Activated CD8-positive, alpha-beta T cell treated with anti-CD3 and anti-CD28 coated beads, Interleukin-2, amount 10 ng/mL, durations not matched to agents 7 days and 5 days (primary cell): ENCODE measurements around the gene HMGCL. TPM values are rescaled to one million over a fixed set of nuclear protein-coding genes. Genes with fewer than 3 reads are reported as not detected.

Experiments used
- ATAC-seq: fragments of 150-1000 bp; cut with Tn5 transposase; one replicate; pipeline ENCODE4 v1.10.0; 2021; ENCODE audit warnings: moderate library complexity
- CTCF ChIA-PET: fragments of 350-600 bp; sonication (Branson Sonifier 250); formaldehyde crosslinking; loops from one replicate; lab custom pipeline; 2021; ENCODE audit warnings: antibody characterized with exemption; lab: Charles Lee
- POLR2A ChIA-PET: fragments of 350-600 bp; sonication (Branson Sonifier 250); formaldehyde crosslinking; loops from one replicate; lab custom pipeline; 2021; ENCODE audit warnings: antibody characterized with exemption; lab: Charles Lee
- DNase-seq: peaks from one replicate; pipeline ENCODE4 v3.0.0-alpha.2; 2020
- H3K27ac Mint-ChIP-seq: one replicate; pipeline ENCODE4 v1.8.0; 2021; ENCODE audit warnings: mild to moderate bottlenecking, mixed read lengths
- H3K27me3 Mint-ChIP-seq: one replicate; pipeline ENCODE4 v1.8.0; 2021; ENCODE audit warnings: low read depth, mixed read lengths
- H3K36me3 Mint-ChIP-seq: one replicate; pipeline ENCODE4 v1.8.0; 2021; ENCODE audit warnings: low read depth, mixed read lengths
- H3K4me1 Mint-ChIP-seq: one replicate; pipeline ENCODE4 v1.8.0; 2021; ENCODE audit warnings: low read depth, mixed read lengths
- H3K4me3 Mint-ChIP-seq: one replicate; pipeline ENCODE4 v1.8.0; 2021; ENCODE audit warnings: mild to moderate bottlenecking, mixed read lengths
- H3K9me3 Mint-ChIP-seq: one replicate; pipeline ENCODE4 v1.8.0; 2022; ENCODE audit warnings: mixed read lengths; ENCODE audit not compliant: insufficient read depth
- total RNA-seq, 2 experiments: library from RNA; stranded (reverse); gene quantifications; one replicate each; pipeline ENCODE4 v1.2.3, GENCODE V29; 2021

HMGCL gene
- total RNA-seq, 2 experiments from 2014 or later: 24.9 to 27.1 TPM

DNA sequence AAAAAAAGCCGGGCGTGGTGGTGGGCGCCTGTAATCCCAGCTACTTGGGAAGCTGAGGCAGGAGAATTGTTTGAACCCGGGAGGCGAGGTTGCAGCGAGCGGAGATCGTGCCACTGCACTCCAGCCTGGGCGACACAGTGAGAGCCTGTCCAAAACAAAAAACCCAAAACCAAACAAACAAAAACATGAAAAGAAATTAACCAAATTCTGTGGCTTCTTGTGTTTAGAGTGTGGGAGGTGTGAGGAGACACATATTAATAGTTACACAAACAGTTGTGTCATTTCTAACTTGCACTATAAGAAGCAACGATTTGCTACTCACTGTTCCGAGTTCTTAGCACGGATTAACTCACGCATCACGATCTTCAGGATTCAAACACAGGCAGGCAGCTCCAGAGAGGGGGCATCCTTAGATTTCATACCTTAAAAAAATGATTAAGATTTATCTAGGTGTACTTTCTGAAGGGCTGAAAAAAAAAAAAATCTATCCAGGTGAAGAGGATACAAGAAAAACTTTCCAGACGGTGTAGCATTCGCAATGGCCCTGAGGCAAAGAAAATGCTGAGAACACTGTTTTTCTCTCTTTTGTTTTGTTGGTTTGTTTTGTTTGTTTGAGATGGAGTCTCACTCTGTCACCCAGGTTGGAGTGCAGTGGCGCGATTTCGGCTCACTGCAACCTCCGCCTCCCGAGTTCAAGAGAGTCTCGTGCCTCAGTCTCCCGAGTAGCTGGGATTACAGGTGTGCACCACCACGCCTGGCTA lies 713 bp upstream of the HMGCL start:
- ChIA-PET CTCF (interaction anchor here (0.6 to 7.0 kb wide), 7 partner anchors 10 to 339 kb away, joined by 3 to 86 read pairs (median 3); no protein-coding TSS in a partner anchor), POLR2A (interaction anchor here (0.6 to 1.3 kb wide), 14 partner anchors 12 to 525 kb away, joined by 3 to 7 read pairs (median 4); partner anchors contain the start of gene RPL11)
- peak; percentile 37 for ATAC-seq
- H3K4me3 Mint-ChIP-seq: peak overlapping the region; percentile 96
- no peaks in the 10 kb centered on the region for H3K27me3 Mint-ChIP-seq
- H3K4me1 Mint-ChIP-seq: peaks cover 21% of the 10 kb centered on the region
- peaks cover 5% of the 10 kb centered on the region for H3K36me3 Mint-ChIP-seq
- H3K27ac Mint-ChIP-seq: peak overlapping the region; percentile 93
- H3K9me3 Mint-ChIP-seq: no peaks in the 10 kb centered on the region
- no peak for DNase-seq

GRCh38 chr1:23824711-23825075 lies 536 bp downstream of the HMGCL start:
- CTCF ChIA-PET: interaction anchor here (1.0 to 7.0 kb wide), 10 partner anchors 8 to 92 kb away, joined by 3 to 86 read pairs (median 4); no protein-coding TSS in a partner anchor
- DNase-seq (no peak), ATAC-seq (no peak)
- POLR2A ChIA-PET: interaction anchor here (0.9 to 1.3 kb wide), 7 partner anchors 14 to 136 kb away, joined by 3 to 5 read pairs (median 3); partner anchors contain the start of gene RPL11
- H3K27me3 Mint-ChIP-seq: no peaks in the 10 kb centered on the region
- peaks cover 21% of the 10 kb centered on the region for H3K4me1 Mint-ChIP-seq
- H3K27ac Mint-ChIP-seq: peak overlapping the region; percentile 93
- H3K9me3 Mint-ChIP-seq: no peaks in the 10 kb centered on the region
- peaks cover 8% of the 10 kb centered on the region for H3K36me3 Mint-ChIP-seq
- peak overlapping the region; percentile 96 for H3K4me3 Mint-ChIP-seq

GRCh38 chr1:23823767-23824166 lies 1.5 kb downstream of the HMGCL start:
- H3K4me3 Mint-ChIP-seq: peak overlapping the region; percentile 96
- POLR2A ChIA-PET: no interaction called here
- ATAC-seq (no peak), DNase-seq (no peak)
- peaks cover 21% of the 10 kb centered on the region for H3K4me1 Mint-ChIP-seq
- no peaks in the 10 kb centered on the region for H3K9me3 Mint-ChIP-seq
- peaks cover 8% of the 10 kb centered on the region for H3K36me3 Mint-ChIP-seq
- no peaks in the 10 kb centered on the region for H3K27me3 Mint-ChIP-seq
- CTCF ChIA-PET: interaction anchor here (1.0 to 7.0 kb wide), 5 partner anchors 9 to 93 kb away, joined by 4 to 86 read pairs (median 6); no protein-coding TSS in a partner anchor
- no peak overlapping the region for H3K27ac Mint-ChIP-seq

DNA sequence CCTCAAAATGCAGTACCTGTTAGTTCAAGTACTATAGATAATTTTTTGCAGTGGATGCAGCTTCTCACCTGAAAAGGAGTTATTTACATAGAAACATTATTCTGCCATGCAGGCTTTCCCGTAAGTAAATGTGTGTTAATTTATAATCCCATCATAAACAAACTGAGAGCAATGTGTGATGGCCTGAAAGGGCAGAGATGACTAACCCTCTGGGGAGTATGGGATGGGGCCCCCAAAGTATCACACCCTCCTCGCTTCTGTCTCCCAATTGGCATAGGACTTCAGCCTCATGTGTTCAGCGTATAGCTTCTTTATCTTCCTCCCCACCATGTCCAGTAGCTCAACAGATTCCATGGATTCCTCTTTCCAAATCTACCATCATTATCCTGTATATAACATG lies 7.6 kb downstream of the HMGCL start:
- CTCF ChIA-PET: interaction anchor here (0.6 to 3.9 kb wide), 3 partner anchors 46 to 253 kb away, joined by 3 to 16 read pairs (median 3); no protein-coding TSS in a partner anchor
- ATAC-seq (no peak), DNase-seq (no peak)
- POLR2A ChIA-PET: interaction anchor here (0.8 to 2.4 kb wide), 2 partner anchors 16 to 99 kb away, joined by 4 to 6 read pairs; partner anchors contain the start of gene GALE
- Mint-ChIP-seq H3K4me3 (no peak overlapping the region), H3K4me1 (peaks cover 9% of the 10 kb centered on the region), H3K27ac (no peak overlapping the region), H3K9me3 (no peaks in the 10 kb centered on the region), H3K27me3 (no peaks in the 10 kb centered on the region), H3K36me3 (peaks cover 16% of the 10 kb centered on the region)

GRCh38 chr1:23816906-23817305 lies 8.3 kb downstream of the HMGCL start:
- ATAC-seq (no peak), DNase-seq (no peak)
- no peak overlapping the region for H3K4me3 Mint-ChIP-seq
- peaks cover 19% of the 10 kb centered on the region for H3K36me3 Mint-ChIP-seq
- ChIA-PET CTCF (interaction anchor here (3.9 kb wide), 1 partner anchor 100 kb away, joined by 16 read pairs; no protein-coding TSS in a partner anchor), POLR2A (interaction anchor here (0.8 to 2.4 kb wide), 2 partner anchors 16 to 100 kb away, joined by 4 to 6 read pairs; partner anchors contain the start of gene GALE)
- no peaks in the 10 kb centered on the region for H3K27me3 Mint-ChIP-seq
- no peaks in the 10 kb centered on the region for H3K9me3 Mint-ChIP-seq
- peaks cover 9% of the 10 kb centered on the region for H3K4me1 Mint-ChIP-seq
- no peak overlapping the region for H3K27ac Mint-ChIP-seq

DNA sequence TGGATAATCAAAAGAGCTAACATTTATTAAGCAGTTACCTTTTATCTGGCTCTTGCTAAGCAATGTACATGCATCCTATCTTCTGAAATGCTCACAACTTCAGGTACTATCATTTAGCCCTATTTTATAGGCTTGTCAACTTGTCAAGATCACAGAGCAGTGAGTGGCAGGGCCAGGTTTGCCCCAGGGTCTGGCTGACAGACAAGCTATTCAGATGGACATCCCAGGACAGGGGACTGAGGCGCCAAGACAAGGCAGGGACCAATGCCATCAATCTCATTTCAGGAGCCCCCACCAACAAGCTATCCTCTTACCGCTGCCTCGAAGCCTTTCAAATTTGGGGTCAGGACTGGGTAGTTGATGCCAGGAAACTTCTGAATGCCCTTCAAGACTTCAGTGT lies 8.9 kb downstream of the HMGCL start:
- H3K4me3 Mint-ChIP-seq: no peak overlapping the region
- H3K9me3 Mint-ChIP-seq: no peaks in the 10 kb centered on the region
- peaks cover 19% of the 10 kb centered on the region for H3K36me3 Mint-ChIP-seq
- H3K27ac Mint-ChIP-seq: no peak overlapping the region
- no peaks in the 10 kb centered on the region for H3K27me3 Mint-ChIP-seq
- peaks cover 9% of the 10 kb centered on the region for H3K4me1 Mint-ChIP-seq
- ChIA-PET POLR2A (interaction anchor here (2.4 kb wide), 1 partner anchor 15 kb away, joined by 6 read pairs; the partner anchor contains the start of gene GALE), CTCF (interaction anchor here (0.7 to 3.9 kb wide), 4 partner anchors 9 to 100 kb away, joined by 3 to 16 read pairs (median 3); partner anchors contain the start of gene HMGCL)
- ATAC-seq (no peak), DNase-seq (no peak)

GRCh38 chr1:23814016-23814415 lies 11.2 kb downstream of the HMGCL start:
- peaks cover 19% of the 10 kb centered on the region for H3K36me3 Mint-ChIP-seq
- no peaks in the 10 kb centered on the region for H3K9me3 Mint-ChIP-seq
- POLR2A ChIA-PET: no interaction called here
- H3K27me3 Mint-ChIP-seq: no peaks in the 10 kb centered on the region
- no peak overlapping the region for H3K4me3 Mint-ChIP-seq
- peaks cover 23% of the 10 kb centered on the region for H3K4me1 Mint-ChIP-seq
- CTCF ChIA-PET: interaction anchor here (0.8 to 1.1 kb wide), 2 partner anchors 8 to 102 kb away, joined by 3 to 4 read pairs; no protein-coding TSS in a partner anchor
- ATAC-seq: no peak
- no peak for DNase-seq
- H3K27ac Mint-ChIP-seq: no peak overlapping the region

GRCh38 chr1:23810818-23811540 lies 14.2 kb downstream of the HMGCL start:
- POLR2A ChIA-PET: interaction anchor here (0.9 to 1.3 kb wide), 5 partner anchors 10 to 102 kb away, joined by 3 to 5 read pairs (median 4); partner anchors contain the start of genes CNR2, GALE and HMGCL
- Mint-ChIP-seq H3K27me3 (no peaks in the 10 kb centered on the region), H3K4me1 (peaks cover 26% of the 10 kb centered on the region), H3K4me3 (no peak overlapping the region), H3K36me3 (peaks cover 6% of the 10 kb centered on the region), H3K9me3 (no peaks in the 10 kb centered on the region), H3K27ac (no peak overlapping the region)
- CTCF ChIA-PET: interaction anchor here (0.7 to 7.7 kb wide), 39 partner anchors 11 to 670 kb away, joined by 3 to 131 read pairs (median 5); partner anchors contain the start of genes CNR2, ELOA, FUCA1 and GALE
- ATAC-seq: peak; percentile 67
- peak; percentile 75 for DNase-seq

- Mint-ChIP-seq H3K4me3 (no peak overlapping the region), H3K27ac (no peak overlapping the region), H3K4me1 (peaks cover 26% of the 10 kb centered on the region), H3K9me3 (no peaks in the 10 kb centered on the region), H3K36me3 (peaks cover 8% of the 10 kb centered on the region), H3K27me3 (no peaks in the 10 kb centered on the region)
- DNase-seq: peak; percentile 92
- peak; percentile 97 for ATAC-seq
- POLR2A ChIA-PET: no interaction called here
- CTCF ChIA-PET: interaction anchor here (0.6 to 7.7 kb wide), 40 partner anchors 9 to 217 kb away, joined by 3 to 131 read pairs (median 5); partner anchors contain the start of genes CNR2, FUCA1, GALE and HMGCL
Observed at GRCh38 chr1:23809751-23810171, 15.5 kb downstream of the HMGCL start.

GRCh38 chr1:23807453-23807852 lies 17.8 kb downstream of the HMGCL start:
- Mint-ChIP-seq H3K36me3 (peaks cover 8% of the 10 kb centered on the region), H3K27ac (peak overlapping the region; percentile 5), H3K4me3 (no peak overlapping the region), H3K9me3 (no peaks in the 10 kb centered on the region), H3K27me3 (no peaks in the 10 kb centered on the region), H3K4me1 (peaks cover 26% of the 10 kb centered on the region)
- DNase-seq: no peak
- no peak for ATAC-seq
- ChIA-PET CTCF (interaction anchor here (0.9 to 7.7 kb wide), 8 partner anchors 9 to 221 kb away, joined by 3 to 131 read pairs (median 6); partner anchors contain the start of gene LYPLA2), POLR2A (interaction anchor here (0.9 to 1.2 kb wide), 2 partner anchors 12 to 151 kb away, joined by 4 read pairs; no protein-coding TSS in a partner anchor)

- ChIA-PET CTCF (interaction anchor here (2.2 to 7.7 kb wide), 2 partner anchors 34 to 110 kb away, joined by 6 to 131 read pairs; no protein-coding TSS in a partner anchor), POLR2A (interaction anchor here (1.1 kb wide), 1 partner anchor 19 kb away, joined by 5 read pairs; the partner anchor contains the start of gene HMGCL)
- ATAC-seq: no peak
- Mint-ChIP-seq H3K36me3 (peaks cover 10% of the 10 kb centered on the region), H3K4me3 (no peak overlapping the region), H3K4me1 (peaks cover 30% of the 10 kb centered on the region), H3K9me3 (no peaks in the 10 kb centered on the region), H3K27me3 (no peaks in the 10 kb centered on the region), H3K27ac (no peak overlapping the region)
- DNase-seq: no peak
Observed at GRCh38 chr1:23806280-23806679, 18.9 kb downstream of the HMGCL start.
